ENCODE measurements around the gene NPY5R. TPM values are rescaled to one million over a fixed set of nuclear protein-coding genes. Genes with fewer than 3 reads are reported as not detected.

NPY5R gene
- total and polyA plus RNA-seq, 2 donors (not counting 1 experiment from before 2014, with no cell fraction given) = not detected

- no peaks in the 10 kb centered on the region for H3K4me1 ChIP-seq (ENCODE audit: control insufficient read depth, extremely low read depth, insufficient read depth, low read length)
- no peak overlapping the region for H3K4me2 ChIP-seq (ENCODE audit: extremely low read depth, insufficient read depth, low read length)
- H3K4me3 ChIP-seq (replicated peaks in 1 of 4; ENCODE audit: control extremely low read depth in 1 of 4, insufficient read depth in 1 of 4, low read depth in 3 of 4, low read length in 4 of 4) = no peak overlapping the region
- H3K79me2 ChIP-seq (ENCODE audit: control insufficient read depth, insufficient read depth, low read length) = no peaks in the 10 kb centered on the region
- no peaks in the 10 kb centered on the region for H3K36me3 ChIP-seq (ENCODE audit: control insufficient read depth, insufficient read depth, low read length)
- H3K9ac ChIP-seq (ENCODE audit: insufficient read depth, low read length) = no peak overlapping the region
- no peak for DNase-seq (ENCODE audit: low read depth in 2 of 2)
- TF ChIP-seq EZH2 (IDR thresholded peaks at IDR 0.05; ENCODE audit: low read length, missing control alignments) = no peak
- no peak for TF ChIP-seq CTCF (conservative IDR thresholded peaks at IDR 0.05 in 1 of 2, IDR thresholded peaks at IDR 0.05 in 1 of 2; ENCODE audit: low read depth in 1 of 2, low read length in 2 of 2)
- H3K9me3 ChIP-seq (ENCODE audit: control insufficient read depth, insufficient read depth, low read depth, low read length) = no peaks in the 10 kb centered on the region
- no peaks in the 10 kb centered on the region for H3K27me3 ChIP-seq (ENCODE audit: control insufficient read depth, insufficient read depth, low read length)
- H3K27ac ChIP-seq (ENCODE audit: insufficient read depth, low read length) = no peak overlapping the region
- H2AFZ ChIP-seq (ENCODE audit: low read length) = no peak overlapping the region
- H4K20me1 ChIP-seq (ENCODE audit: control insufficient read depth, extremely low read depth, insufficient read depth, low read length) = no peaks in the 10 kb centered on the region
Measured at GRCh38 chr4:163367651-163368050, 24.0 kb downstream of the NPY5R start.

- H3K4me2 ChIP-seq (ENCODE audit: extremely low read depth, insufficient read depth, low read length) = no peak overlapping the region
- no peaks in the 10 kb centered on the region for H3K27me3 ChIP-seq (ENCODE audit: control insufficient read depth, insufficient read depth, low read length)
- no peak overlapping the region for H2AFZ ChIP-seq (ENCODE audit: low read length)
- H3K36me3 ChIP-seq (ENCODE audit: control insufficient read depth, insufficient read depth, low read length) = no peaks in the 10 kb centered on the region
- DNase-seq (ENCODE audit: low read depth in 2 of 2) = no peak
- no peaks in the 10 kb centered on the region for H3K9me3 ChIP-seq (ENCODE audit: control insufficient read depth, insufficient read depth, low read depth, low read length)
- TF ChIP-seq CTCF (conservative IDR thresholded peaks at IDR 0.05 in 1 of 2, IDR thresholded peaks at IDR 0.05 in 1 of 2; ENCODE audit: low read depth in 1 of 2, low read length in 2 of 2) = no peak
- TF ChIP-seq EZH2 (IDR thresholded peaks at IDR 0.05; ENCODE audit: low read length, missing control alignments) = no peak
- no peaks in the 10 kb centered on the region for H3K79me2 ChIP-seq (ENCODE audit: control insufficient read depth, insufficient read depth, low read length)
- H4K20me1 ChIP-seq (ENCODE audit: control insufficient read depth, extremely low read depth, insufficient read depth, low read length) = no peaks in the 10 kb centered on the region
- H3K4me1 ChIP-seq (ENCODE audit: control insufficient read depth, extremely low read depth, insufficient read depth, low read length) = no peaks in the 10 kb centered on the region
- H3K27ac ChIP-seq (ENCODE audit: insufficient read depth, low read length) = no peak overlapping the region
- H3K9ac ChIP-seq (ENCODE audit: insufficient read depth, low read length) = no peak overlapping the region
- no peak overlapping the region for H3K4me3 ChIP-seq (replicated peaks in 1 of 4; ENCODE audit: control extremely low read depth in 1 of 4, insufficient read depth in 1 of 4, low read depth in 3 of 4, low read length in 4 of 4)
Measured at GRCh38 chr4:163372029-163372428, 28.3 kb downstream of the NPY5R start.

GRCh38 chr4:163378661-163379060, 35.0 kb downstream of the NPY5R start:
- Histone ChIP-seq H3K9me3 (ENCODE audit: control insufficient read depth, insufficient read depth, low read depth, low read length) (no peaks in the 10 kb centered on the region), H3K4me1 (ENCODE audit: control insufficient read depth, extremely low read depth, insufficient read depth, low read length) (no peaks in the 10 kb centered on the region), H3K79me2 (ENCODE audit: control insufficient read depth, insufficient read depth, low read length) (no peaks in the 10 kb centered on the region), H3K36me3 (ENCODE audit: control insufficient read depth, insufficient read depth, low read length) (no peaks in the 10 kb centered on the region), H3K9ac (ENCODE audit: insufficient read depth, low read length) (no peak overlapping the region), H3K4me3 (replicated peaks in 1 of 4; ENCODE audit: control extremely low read depth in 1 of 4, insufficient read depth in 1 of 4, low read depth in 3 of 4, low read length in 4 of 4) (no peak overlapping the region), H4K20me1 (ENCODE audit: control insufficient read depth, extremely low read depth, insufficient read depth, low read length) (no peaks in the 10 kb centered on the region), H3K4me2 (ENCODE audit: extremely low read depth, insufficient read depth, low read length) (no peak overlapping the region), H3K27me3 (ENCODE audit: control insufficient read depth, insufficient read depth, low read length) (no peaks in the 10 kb centered on the region), H3K27ac (ENCODE audit: insufficient read depth, low read length) (no peak overlapping the region), H2AFZ (ENCODE audit: low read length) (no peak overlapping the region)
- DNase-seq (ENCODE audit: low read depth in 2 of 2) = peak in 1 of 2 donors; percentile 1
- TF ChIP-seq EZH2 (IDR thresholded peaks at IDR 0.05; ENCODE audit: low read length, missing control alignments) = no peak
- TF ChIP-seq CTCF (conservative IDR thresholded peaks at IDR 0.05 in 1 of 2, IDR thresholded peaks at IDR 0.05 in 1 of 2; ENCODE audit: low read depth in 1 of 2, low read length in 2 of 2) = no peak

All from fibroblast of lung (primary cell).